ENCODE measurements around the gene RPL36.

- no peak for TF ChIP-seq POLR2AphosphoS5 (IDR thresholded peaks at IDR 0.05)
- TF ChIP-seq CTCF (IDR thresholded peaks at IDR 0.05 in 8 of 11, conservative IDR thresholded peaks at IDR 0.05 in 3 of 11): no peak
- TF ChIP-seq POLR2A (IDR thresholded peaks at IDR 0.05): no peak
These were observed 6.8 kb upstream of the RPL36 start for GRCh38 chr19:5683177-5683886.
